Measurements from ENCODE around the gene XK.

The XK gene

DNA sequence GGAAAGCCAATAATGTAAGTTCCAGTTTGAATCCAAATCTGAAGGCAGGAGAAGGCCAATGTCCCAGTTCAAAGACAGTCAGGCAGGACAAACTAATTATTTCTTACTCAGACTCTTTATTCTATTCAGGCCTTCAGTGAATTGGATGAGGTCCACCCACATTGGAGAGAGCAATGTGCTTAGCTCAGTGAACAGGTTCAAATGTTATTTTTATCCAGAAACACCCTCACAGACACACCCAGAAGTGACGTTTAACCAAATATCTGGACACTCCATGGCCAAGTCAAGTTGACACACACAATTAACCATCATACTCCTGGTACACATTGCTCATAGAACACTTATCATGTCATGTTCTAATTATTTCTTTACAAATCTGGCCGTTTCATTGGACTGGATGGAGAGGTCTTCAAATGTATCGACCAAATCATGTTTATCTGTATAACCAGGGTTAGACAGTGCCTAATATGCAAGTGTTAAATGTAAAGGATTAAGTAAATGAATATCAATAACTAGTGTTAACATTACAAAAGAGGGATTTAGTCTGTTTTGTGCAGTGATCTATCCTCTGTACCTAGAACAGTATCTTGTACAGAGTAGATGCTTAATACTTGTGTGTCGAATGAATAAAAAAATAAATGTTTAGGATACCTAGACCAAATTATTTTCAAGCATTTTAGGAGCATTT lies 27.1 kb upstream of the XK start:
- Histone ChIP-seq H3K36me3 (ENCODE audit: control insufficient read depth in 1 of 2, insufficient read depth in 2 of 2, low read length in 2 of 2) (no peaks in the 10 kb centered on the region), H3K4me3 (ENCODE audit: low read depth in 1 of 2, low read length in 2 of 2) (no peak overlapping the region), H3K27me3 (ENCODE audit: low read depth, low read length) (no peaks in the 10 kb centered on the region), H3K4me1 (ENCODE audit: control insufficient read depth in 1 of 2, insufficient read depth in 2 of 2, low read length in 2 of 2) (no peaks in the 10 kb centered on the region), H3K27ac (ENCODE audit: low read length) (no peak overlapping the region), H3K9me3 (ENCODE audit: control insufficient read depth in 1 of 2, low read length in 2 of 2) (no peaks in the 10 kb centered on the region)

DNA sequence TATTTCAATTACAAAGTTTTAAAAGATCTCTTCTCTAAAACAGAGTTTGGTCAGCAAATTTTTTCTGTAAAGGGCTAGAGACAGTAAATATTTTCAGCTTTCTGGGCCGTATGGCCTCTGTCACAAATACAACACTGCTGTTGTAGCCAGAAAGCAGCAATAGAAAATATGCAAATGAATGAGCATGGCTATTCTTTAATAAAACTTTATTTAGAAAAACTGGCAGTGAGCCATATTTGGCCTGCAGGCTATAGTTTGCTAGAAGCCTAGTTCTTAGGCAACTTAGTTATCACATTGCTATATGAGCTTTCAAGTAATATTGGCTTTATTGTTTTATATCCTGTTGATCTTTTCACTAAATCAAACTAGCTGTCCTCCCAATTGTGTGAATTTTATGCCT lies 26.5 kb upstream of the XK start:
- H3K27ac ChIP-seq (ENCODE audit: low read length), result no peak overlapping the region

DNA sequence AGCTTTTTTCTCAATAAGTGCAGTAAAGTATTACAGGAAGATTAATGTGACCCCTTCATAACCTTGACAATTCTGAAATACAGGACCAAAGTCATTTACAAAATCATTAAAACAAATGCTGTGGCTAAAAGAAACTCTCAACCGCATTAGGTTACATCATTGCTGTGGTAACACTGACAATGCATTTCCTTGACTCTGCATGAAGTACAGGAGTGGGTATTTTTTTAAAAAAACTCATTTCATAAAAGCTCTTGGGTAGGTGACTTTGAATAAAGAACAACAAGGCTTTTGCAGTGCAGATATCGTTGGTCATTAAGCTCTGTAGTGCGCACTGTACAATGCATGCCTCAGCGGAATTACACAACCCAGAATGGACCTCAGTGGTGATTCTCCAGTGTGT lies 23.4 kb upstream of the XK start:
- Histone ChIP-seq H3K27me3 (ENCODE audit: low read depth, low read length) (no peaks in the 10 kb centered on the region), H3K9me3 (ENCODE audit: control insufficient read depth in 1 of 2, low read length in 2 of 2) (no peaks in the 10 kb centered on the region), H3K4me3 (ENCODE audit: low read depth in 1 of 2, low read length in 2 of 2) (no peak overlapping the region), H3K36me3 (ENCODE audit: control insufficient read depth in 1 of 2, insufficient read depth in 2 of 2, low read length in 2 of 2) (no peaks in the 10 kb centered on the region), H3K27ac (ENCODE audit: low read length) (no peak overlapping the region), H3K4me1 (ENCODE audit: control insufficient read depth in 1 of 2, insufficient read depth in 2 of 2, low read length in 2 of 2) (no peaks in the 10 kb centered on the region)

More for the DNA sequence above, 26.5 kb upstream of the XK start:
- Histone ChIP-seq H3K36me3 (ENCODE audit: control insufficient read depth in 1 of 2, insufficient read depth in 2 of 2, low read length in 2 of 2) (no peaks in the 10 kb centered on the region), H3K4me1 (ENCODE audit: control insufficient read depth in 1 of 2, insufficient read depth in 2 of 2, low read length in 2 of 2) (no peaks in the 10 kb centered on the region), H3K4me3 (ENCODE audit: low read depth in 1 of 2, low read length in 2 of 2) (no peak overlapping the region), H3K9me3 (ENCODE audit: control insufficient read depth in 1 of 2, low read length in 2 of 2) (no peaks in the 10 kb centered on the region), H3K27me3 (ENCODE audit: low read depth, low read length) (no peaks in the 10 kb centered on the region)

DNA sequence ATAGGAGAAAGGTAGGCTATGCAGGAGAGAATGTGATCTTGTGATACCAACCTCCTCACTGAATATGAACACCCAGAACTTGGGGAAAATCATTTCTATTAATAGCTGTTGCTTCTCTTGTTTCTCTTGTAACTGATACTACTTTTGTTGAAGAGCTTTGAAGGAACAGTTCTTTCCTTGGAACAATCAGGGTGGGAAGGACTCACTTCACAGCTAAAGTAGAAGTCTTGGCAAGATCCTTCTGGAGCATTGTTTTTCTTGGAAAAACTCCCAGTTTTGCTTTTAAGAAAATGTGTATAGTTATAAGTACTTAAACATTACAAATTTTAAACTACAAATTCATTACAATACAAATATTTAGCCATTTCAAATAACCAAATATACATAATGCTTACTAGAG lies 19.1 kb upstream of the XK start:
- H3K36me3 ChIP-seq (ENCODE audit: control insufficient read depth in 1 of 2, insufficient read depth in 2 of 2, low read length in 2 of 2), result no peaks in the 10 kb centered on the region
- H3K27me3 ChIP-seq (ENCODE audit: low read depth, low read length), result no peaks in the 10 kb centered on the region
- H3K9me3 ChIP-seq (ENCODE audit: control insufficient read depth in 1 of 2, low read length in 2 of 2), result no peaks in the 10 kb centered on the region
- H3K4me3 ChIP-seq (ENCODE audit: low read depth in 1 of 2, low read length in 2 of 2), result no peak overlapping the region
- H3K27ac ChIP-seq (ENCODE audit: low read length), result no peak overlapping the region
- no peaks in the 10 kb centered on the region for H3K4me1 ChIP-seq (ENCODE audit: control insufficient read depth in 1 of 2, insufficient read depth in 2 of 2, low read length in 2 of 2)

DNA sequence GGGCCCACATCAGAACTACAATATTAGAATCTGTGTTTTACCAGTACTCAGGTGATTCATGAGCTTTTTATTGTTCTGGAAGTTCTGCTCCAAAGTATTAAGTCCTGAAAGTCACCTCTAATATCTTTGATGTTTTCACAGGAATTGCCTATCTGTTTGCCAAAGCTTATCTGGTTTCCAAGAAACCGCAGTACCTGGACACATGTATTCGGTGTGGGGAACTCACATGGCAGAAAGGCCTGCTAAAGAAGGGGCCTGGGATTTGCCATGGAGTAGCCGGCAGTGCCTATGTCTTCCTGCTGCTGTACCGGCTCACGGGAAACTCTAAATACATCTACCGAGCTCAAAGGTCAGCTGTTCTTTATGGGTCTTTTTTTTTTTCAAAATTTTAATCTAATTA lies 18.4 kb upstream of the XK start:
- H3K36me3 ChIP-seq (ENCODE audit: control insufficient read depth in 1 of 2, insufficient read depth in 2 of 2, low read length in 2 of 2), result no peaks in the 10 kb centered on the region
- no peak overlapping the region for H3K4me3 ChIP-seq (ENCODE audit: low read depth in 1 of 2, low read length in 2 of 2)
- no peaks in the 10 kb centered on the region for H3K27me3 ChIP-seq (ENCODE audit: low read depth, low read length)
- H3K27ac ChIP-seq (ENCODE audit: low read length), result no peak overlapping the region
- no peaks in the 10 kb centered on the region for H3K4me1 ChIP-seq (ENCODE audit: control insufficient read depth in 1 of 2, insufficient read depth in 2 of 2, low read length in 2 of 2)
- H3K9me3 ChIP-seq (ENCODE audit: control insufficient read depth in 1 of 2, low read length in 2 of 2), result no peaks in the 10 kb centered on the region

DNA sequence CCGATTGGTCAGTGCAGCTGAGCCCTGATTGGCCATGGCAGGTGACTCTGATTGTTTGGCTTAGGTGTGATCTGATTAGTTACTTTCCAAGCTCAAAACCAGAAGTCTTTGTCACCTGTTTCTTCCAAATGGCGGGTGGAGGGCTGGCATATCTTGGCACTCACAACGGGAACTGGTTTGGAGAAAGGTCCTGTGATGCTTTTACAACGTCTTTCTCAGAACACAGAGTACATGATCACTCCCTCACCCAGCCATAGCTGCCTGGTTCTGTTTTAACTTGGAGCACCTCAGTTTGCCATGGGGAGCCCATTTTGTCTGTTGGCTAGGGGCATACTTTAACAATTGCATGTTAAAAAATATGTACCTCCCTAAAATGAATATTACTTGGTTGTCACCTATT lies 13.0 kb upstream of the XK start:
- Histone ChIP-seq H3K4me3 (ENCODE audit: low read depth in 1 of 2, low read length in 2 of 2) (no peak overlapping the region), H3K4me1 (ENCODE audit: control insufficient read depth in 1 of 2, insufficient read depth in 2 of 2, low read length in 2 of 2) (no peaks in the 10 kb centered on the region), H3K36me3 (ENCODE audit: control insufficient read depth in 1 of 2, insufficient read depth in 2 of 2, low read length in 2 of 2) (no peaks in the 10 kb centered on the region), H3K9me3 (ENCODE audit: control insufficient read depth in 1 of 2, low read length in 2 of 2) (no peaks in the 10 kb centered on the region), H3K27me3 (ENCODE audit: low read depth, low read length) (no peaks in the 10 kb centered on the region), H3K27ac (ENCODE audit: low read length) (no peak overlapping the region)

DNA sequence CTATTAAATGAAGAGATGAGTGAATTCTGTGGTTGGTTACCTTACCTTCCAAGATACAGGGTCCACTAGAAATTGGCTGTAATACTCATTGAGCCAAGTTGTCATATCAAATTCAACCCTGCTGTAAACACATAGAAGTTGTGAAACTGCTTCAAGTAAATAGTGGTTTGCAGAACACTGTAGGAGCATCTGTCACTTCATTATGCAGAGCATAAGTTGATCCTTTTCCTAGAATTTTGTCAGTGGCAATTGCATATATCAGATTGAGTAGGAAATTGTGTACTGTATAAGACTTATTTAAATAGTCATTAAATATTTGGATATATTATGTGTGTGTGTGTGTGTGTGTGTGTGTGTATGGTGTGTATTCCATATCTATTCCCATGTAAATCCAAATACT lies 8.8 kb upstream of the XK start:
- no peak overlapping the region for H3K4me3 ChIP-seq (ENCODE audit: low read depth in 1 of 2, low read length in 2 of 2)
- H3K4me1 ChIP-seq (ENCODE audit: control insufficient read depth in 1 of 2, insufficient read depth in 2 of 2, low read length in 2 of 2), result no peaks in the 10 kb centered on the region
- H3K36me3 ChIP-seq (ENCODE audit: control insufficient read depth in 1 of 2, insufficient read depth in 2 of 2, low read length in 2 of 2), result no peaks in the 10 kb centered on the region
- no peaks in the 10 kb centered on the region for H3K9me3 ChIP-seq (ENCODE audit: control insufficient read depth in 1 of 2, low read length in 2 of 2)
- H3K27ac ChIP-seq (ENCODE audit: low read length), result no peak overlapping the region
- no peaks in the 10 kb centered on the region for H3K27me3 ChIP-seq (ENCODE audit: low read depth, low read length)

DNA sequence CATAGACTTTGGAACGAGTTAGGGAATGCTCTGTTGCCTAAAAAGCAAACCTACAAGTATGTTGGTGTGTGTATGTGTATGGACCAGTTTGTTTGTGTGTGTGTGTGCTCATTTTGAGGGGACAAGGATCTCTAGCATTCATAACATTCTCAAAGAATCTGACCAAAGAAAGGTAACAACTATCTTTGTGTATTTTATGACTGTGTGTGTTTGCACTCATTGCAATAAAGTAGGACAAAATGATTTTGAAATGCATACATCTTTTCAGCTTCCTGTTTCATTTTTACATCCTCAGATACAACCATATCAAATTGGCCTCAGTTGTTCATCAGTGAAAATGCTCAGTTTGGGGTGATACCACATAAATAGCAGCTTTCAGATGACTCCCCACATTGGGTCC lies 8.3 kb upstream of the XK start:
- H3K27ac ChIP-seq (ENCODE audit: low read length), result no peak overlapping the region
- H3K4me1 ChIP-seq (ENCODE audit: control insufficient read depth in 1 of 2, insufficient read depth in 2 of 2, low read length in 2 of 2), result no peaks in the 10 kb centered on the region
- H3K27me3 ChIP-seq (ENCODE audit: low read depth, low read length), result no peaks in the 10 kb centered on the region
- H3K36me3 ChIP-seq (ENCODE audit: control insufficient read depth in 1 of 2, insufficient read depth in 2 of 2, low read length in 2 of 2), result no peaks in the 10 kb centered on the region
- no peaks in the 10 kb centered on the region for H3K9me3 ChIP-seq (ENCODE audit: control insufficient read depth in 1 of 2, low read length in 2 of 2)
- no peak overlapping the region for H3K4me3 ChIP-seq (ENCODE audit: low read depth in 1 of 2, low read length in 2 of 2)

DNA sequence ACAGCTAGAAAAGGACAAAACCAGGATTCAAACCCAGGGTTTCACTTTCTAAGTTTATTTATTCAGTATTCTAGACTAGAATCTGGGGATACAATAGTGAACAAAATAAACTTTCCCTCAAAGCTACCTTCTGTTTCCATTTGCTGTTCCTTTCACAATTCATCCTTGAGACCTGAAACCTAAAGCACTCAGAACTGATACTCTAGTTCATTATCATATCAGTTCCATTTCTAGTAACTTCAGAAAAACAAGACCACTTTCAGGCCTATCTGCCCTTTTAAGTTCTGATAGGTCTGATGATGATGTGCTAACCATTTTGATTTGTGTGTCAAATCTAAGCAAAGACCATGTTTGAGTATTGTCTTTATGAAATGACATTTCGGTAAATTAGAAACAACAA lies 7.8 kb upstream of the XK start:
- no peaks in the 10 kb centered on the region for H3K4me1 ChIP-seq (ENCODE audit: control insufficient read depth in 1 of 2, insufficient read depth in 2 of 2, low read length in 2 of 2)
- H3K27me3 ChIP-seq (ENCODE audit: low read depth, low read length), result no peaks in the 10 kb centered on the region
- no peaks in the 10 kb centered on the region for H3K36me3 ChIP-seq (ENCODE audit: control insufficient read depth in 1 of 2, insufficient read depth in 2 of 2, low read length in 2 of 2)
- H3K9me3 ChIP-seq (ENCODE audit: control insufficient read depth in 1 of 2, low read length in 2 of 2), result no peaks in the 10 kb centered on the region
- no peak overlapping the region for H3K27ac ChIP-seq (ENCODE audit: low read length)
- H3K4me3 ChIP-seq (ENCODE audit: low read depth in 1 of 2, low read length in 2 of 2), result no peak overlapping the region

DNA sequence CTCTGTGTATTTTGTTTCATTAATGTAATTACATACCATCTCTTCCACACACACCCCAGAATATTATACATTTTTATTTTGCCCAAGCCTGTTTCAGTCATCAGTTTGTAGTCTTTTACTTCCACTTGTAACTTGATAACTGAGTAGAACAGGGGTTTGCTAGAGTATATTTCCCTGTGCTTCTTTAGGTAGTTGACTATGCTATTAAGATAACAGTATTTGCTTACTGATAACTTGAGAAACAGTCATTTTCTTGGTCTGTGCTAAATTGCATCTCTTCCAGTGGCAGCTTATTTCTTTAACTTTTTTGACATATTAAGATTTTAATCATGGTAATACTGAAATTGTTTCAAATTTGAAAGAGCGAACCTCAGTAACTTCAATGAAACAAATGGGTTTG lies 7.0 kb upstream of the XK start:
- H3K9me3 ChIP-seq (ENCODE audit: control insufficient read depth in 1 of 2, low read length in 2 of 2), result no peaks in the 10 kb centered on the region
- no peak overlapping the region for H3K27ac ChIP-seq (ENCODE audit: low read length)
- no peaks in the 10 kb centered on the region for H3K4me1 ChIP-seq (ENCODE audit: control insufficient read depth in 1 of 2, insufficient read depth in 2 of 2, low read length in 2 of 2)
- no peaks in the 10 kb centered on the region for H3K36me3 ChIP-seq (ENCODE audit: control insufficient read depth in 1 of 2, insufficient read depth in 2 of 2, low read length in 2 of 2)
- no peak overlapping the region for H3K4me3 ChIP-seq (ENCODE audit: low read depth in 1 of 2, low read length in 2 of 2)
- no peaks in the 10 kb centered on the region for H3K27me3 ChIP-seq (ENCODE audit: low read depth, low read length)

DNA sequence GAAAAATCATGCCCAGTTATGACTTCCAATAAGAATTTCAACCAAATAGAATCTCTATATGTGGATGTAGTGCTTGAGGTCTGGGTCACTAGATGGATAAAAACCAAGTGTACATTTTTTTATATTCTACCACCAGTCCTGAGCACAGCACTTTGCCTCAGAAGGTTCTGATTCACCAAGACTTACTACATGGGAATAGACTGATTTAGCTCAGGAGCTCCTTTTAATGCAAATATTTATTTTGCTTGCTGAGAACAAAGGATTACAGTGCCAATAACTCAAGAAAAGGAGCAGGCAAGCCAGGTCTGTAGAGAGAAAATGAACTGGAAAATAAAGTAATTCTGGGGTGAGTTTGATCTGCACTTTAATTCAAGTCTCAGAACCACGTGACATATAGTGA lies 6.4 kb upstream of the XK start:
- Histone ChIP-seq H3K4me3 (ENCODE audit: low read depth in 1 of 2, low read length in 2 of 2) (no peak overlapping the region), H3K9me3 (ENCODE audit: control insufficient read depth in 1 of 2, low read length in 2 of 2) (no peaks in the 10 kb centered on the region), H3K4me1 (ENCODE audit: control insufficient read depth in 1 of 2, insufficient read depth in 2 of 2, low read length in 2 of 2) (no peaks in the 10 kb centered on the region), H3K36me3 (ENCODE audit: control insufficient read depth in 1 of 2, insufficient read depth in 2 of 2, low read length in 2 of 2) (no peaks in the 10 kb centered on the region), H3K27ac (ENCODE audit: low read length) (no peak overlapping the region), H3K27me3 (ENCODE audit: low read depth, low read length) (no peaks in the 10 kb centered on the region)

DNA sequence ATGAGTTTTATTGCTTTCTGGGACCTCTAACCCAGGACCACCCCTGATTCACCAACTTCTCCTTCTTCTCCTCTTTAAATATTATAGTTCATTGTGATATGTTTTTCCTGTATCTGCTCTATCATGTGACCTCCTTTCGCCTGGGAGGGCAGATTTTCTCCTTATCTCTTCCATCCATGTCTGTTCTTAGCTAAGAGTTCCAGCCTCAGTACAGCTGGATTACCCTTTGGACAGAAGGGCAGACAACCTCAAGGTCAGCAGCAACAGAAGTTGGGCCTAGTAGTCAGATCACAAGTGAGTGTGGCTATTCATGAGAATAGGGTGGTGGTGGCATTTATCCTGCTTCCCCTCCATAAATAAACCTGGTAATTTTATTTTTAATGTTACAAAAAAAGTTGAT lies 5.7 kb upstream of the XK start:
- H3K27ac ChIP-seq (ENCODE audit: low read length), result no peak overlapping the region

More for the DNA sequence above, 5.7 kb upstream of the XK start:
- Histone ChIP-seq H3K27me3 (ENCODE audit: low read depth, low read length) (no peaks in the 10 kb centered on the region), H3K4me1 (ENCODE audit: control insufficient read depth in 1 of 2, insufficient read depth in 2 of 2, low read length in 2 of 2) (no peaks in the 10 kb centered on the region), H3K9me3 (ENCODE audit: control insufficient read depth in 1 of 2, low read length in 2 of 2) (no peaks in the 10 kb centered on the region), H3K36me3 (ENCODE audit: control insufficient read depth in 1 of 2, insufficient read depth in 2 of 2, low read length in 2 of 2) (no peaks in the 10 kb centered on the region), H3K4me3 (ENCODE audit: low read depth in 1 of 2, low read length in 2 of 2) (no peak overlapping the region)
